GM18499 (cell line): ENCODE data around the gene VCL.
A peak's percentile ranks its signal among the peaks of the same experiment; 100 is the strongest.

Source experiments
- ATAC-seq: cut with Tn5 transposase; IDR thresholded peaks from one replicate; pipeline ENCODE4 v1.9.1; 2021; ENCODE audit warnings: moderate number of reproducible peaks; ENCODE audit not compliant: insufficient read depth, unreplicated experiment

Gene VCL

GRCh38 chr10:73970845-73971244 lies 27.1 kb upstream of the VCL start:
- no peak for ATAC-seq

GRCh38 chr10:73971636-73972354 lies 26.1 kb upstream of the VCL start:
- no peak for ATAC-seq

- ATAC-seq: no peak
Observed at GRCh38 chr10:73973427-73973826, 24.5 kb upstream of the VCL start.

- ATAC-seq: no peak
Observed at GRCh38 chr10:73974309-73974946, 23.5 kb upstream of the VCL start.

- no peak for ATAC-seq
Observed at GRCh38 chr10:73975388-73975787, 22.5 kb upstream of the VCL start.

GRCh38 chr10:73979141-73979808 lies 18.6 kb upstream of the VCL start:
- ATAC-seq: no peak

- ATAC-seq: no peak
Observed at GRCh38 chr10:73979809-73980433, 18.0 kb upstream of the VCL start.

GRCh38 chr10:73981812-73982211 lies 16.1 kb upstream of the VCL start:
- no peak for ATAC-seq

- no peak for ATAC-seq
Observed at GRCh38 chr10:73983096-73984047, 14.5 kb upstream of the VCL start.

GRCh38 chr10:73989594-73990150 lies 8.2 kb upstream of the VCL start:
- no peak for ATAC-seq

- no peak for ATAC-seq
Observed at GRCh38 chr10:73991203-73991883, 6.6 kb upstream of the VCL start.

GRCh38 chr10:73991884-73992245 lies 6.1 kb upstream of the VCL start:
- no peak for ATAC-seq

- ATAC-seq: no peak
Observed at GRCh38 chr10:73992899-73993788, 4.8 kb upstream of the VCL start.

GRCh38 chr10:73995035-73995358 lies 2.9 kb upstream of the VCL start:
- no peak for ATAC-seq

GRCh38 chr10:73997461-73997786 lies 492 bp upstream of the VCL start:
- peak; percentile 11 for ATAC-seq

GRCh38 chr10:73998623-73998928 lies 660 bp downstream of the VCL start:
- no peak for ATAC-seq

- ATAC-seq: no peak
Observed at GRCh38 chr10:73998929-73999691, 1.2 kb downstream of the VCL start.

GRCh38 chr10:73999703-74000102 lies 1.8 kb downstream of the VCL start:
- ATAC-seq: no peak
